Measurements from ENCODE around the gene EMC9.

GRCh38 chr14:24113379-24113800, 28.0 kb downstream of the EMC9 start:
- TF ChIP-seq EZH2phosphoT487 (IDR thresholded peaks at IDR 0.05; ENCODE audit: low read depth, severe bottlenecking, unreplicated experiment) (no peak), CTCF (IDR thresholded peaks at IDR 0.05; ENCODE audit: poor library complexity) (no peak), EZH2 (IDR thresholded peaks at IDR 0.05; ENCODE audit: borderline replicate concordance) (no peak)
